Measurements from ENCODE around the gene DGKI. TPM values are rescaled to one million over a fixed set of nuclear protein-coding genes. Genes with fewer than 3 reads are reported as not detected.

DGKI gene
- total RNA-seq, 1 experiment from 2014 or later, result 0.15 TPM

DNA sequence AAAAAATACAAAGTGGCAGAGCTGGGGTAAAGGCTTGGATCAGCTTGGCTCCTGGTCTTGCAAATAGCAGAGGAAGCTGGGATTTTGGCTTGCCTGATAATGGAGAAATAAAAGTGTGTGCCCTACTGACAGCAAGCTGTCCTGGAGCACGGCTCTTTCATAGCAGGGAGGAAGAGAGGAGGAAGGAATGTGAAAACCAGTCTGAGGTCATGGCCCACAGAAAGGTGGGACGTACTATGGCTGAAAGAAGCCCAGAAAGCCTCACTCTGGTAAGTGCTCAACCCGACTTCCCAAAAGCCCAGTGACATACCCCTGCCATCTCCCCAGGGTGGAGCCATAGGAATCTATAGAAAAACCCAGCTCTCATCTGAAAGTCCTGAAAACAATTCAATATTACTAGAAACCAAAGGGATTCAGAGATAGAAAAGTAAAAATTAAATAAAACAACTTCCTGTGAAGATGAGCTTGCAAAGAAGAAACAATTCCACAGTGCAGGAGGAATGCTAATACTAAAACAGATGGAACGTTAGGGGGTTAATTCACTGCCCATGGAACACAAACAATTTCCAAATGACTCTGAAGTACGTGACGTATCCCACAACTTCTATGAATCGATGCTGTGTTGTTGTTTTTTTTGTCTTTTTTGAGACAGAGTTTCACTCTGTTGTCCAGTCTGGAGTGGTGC, 256.6 kb downstream of the DGKI start (continued):
- TF ChIP-seq FOSL1 (IDR thresholded peaks at IDR 0.05; ENCODE audit: low read depth) (no peak), YY1 (IDR thresholded peaks at IDR 0.05; ENCODE audit: extremely low read depth, insufficient replicate concordance, low read depth, low read length) (no peak), ZNF274 (IDR thresholded peaks at IDR 0.05; ENCODE audit: low read depth, low read length) (no peak), SIN3A (IDR thresholded peaks at IDR 0.05; ENCODE audit: low read depth) (no peak), POLR2A (IDR thresholded peaks at IDR 0.05; ENCODE audit: borderline replicate concordance, extremely low read depth, insufficient read depth, insufficient read length) (no peak), CEBPB (IDR thresholded peaks at IDR 0.05; ENCODE audit: low read depth) (no peak)
- TF ChIP-seq, protein P1, sequence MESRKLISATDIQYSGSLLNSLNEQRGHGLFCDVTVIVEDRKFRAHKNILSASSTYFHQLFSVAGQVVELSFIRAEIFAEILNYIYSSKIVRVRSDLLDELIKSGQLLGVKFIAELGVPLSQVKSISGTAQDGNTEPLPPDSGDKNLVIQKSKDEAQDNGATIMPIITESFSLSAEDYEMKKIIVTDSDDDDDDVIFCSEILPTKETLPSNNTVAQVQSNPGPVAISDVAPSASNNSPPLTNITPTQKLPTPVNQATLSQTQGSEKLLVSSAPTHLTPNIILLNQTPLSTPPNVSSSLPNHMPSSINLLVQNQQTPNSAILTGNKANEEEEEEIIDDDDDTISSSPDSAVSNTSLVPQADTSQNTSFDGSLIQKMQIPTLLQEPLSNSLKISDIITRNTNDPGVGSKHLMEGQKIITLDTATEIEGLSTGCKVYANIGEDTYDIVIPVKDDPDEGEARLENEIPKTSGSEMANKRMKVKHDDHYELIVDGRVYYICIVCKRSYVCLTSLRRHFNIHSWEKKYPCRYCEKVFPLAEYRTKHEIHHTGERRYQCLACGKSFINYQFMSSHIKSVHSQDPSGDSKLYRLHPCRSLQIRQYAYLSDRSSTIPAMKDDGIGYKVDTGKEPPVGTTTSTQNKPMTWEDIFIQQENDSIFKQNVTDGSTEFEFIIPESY (IDR thresholded peaks at IDR 0.05; ENCODE audit: extremely low read depth, insufficient replicate concordance, low read length), result no peak
- TF ChIP-seq, protein P2, sequence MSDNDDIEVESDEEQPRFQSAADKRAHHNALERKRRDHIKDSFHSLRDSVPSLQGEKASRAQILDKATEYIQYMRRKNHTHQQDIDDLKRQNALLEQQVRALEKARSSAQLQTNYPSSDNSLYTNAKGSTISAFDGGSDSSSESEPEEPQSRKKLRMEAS (IDR thresholded peaks at IDR 0.05), result no peak

DNA sequence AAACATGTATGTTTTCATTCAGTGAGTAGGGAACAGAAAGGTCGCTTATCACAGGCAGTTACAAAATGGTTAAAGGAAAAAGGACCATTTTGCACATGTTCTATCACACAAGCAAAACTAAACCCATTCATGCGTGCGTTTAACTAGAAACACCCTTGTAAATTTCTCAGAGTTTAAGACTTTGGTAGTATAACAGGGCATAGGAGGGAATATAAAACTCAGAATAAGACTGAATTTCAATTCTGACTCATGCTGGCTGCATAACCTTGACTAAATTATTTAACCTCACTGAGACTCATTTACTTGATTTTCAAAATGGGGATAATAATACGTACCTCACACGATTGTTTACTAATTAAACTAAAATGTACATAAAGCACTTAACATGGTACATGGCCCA, 259.4 kb downstream of the DGKI start:
- Histone ChIP-seq H4K20me1 (ENCODE audit: insufficient read depth) (no peaks in the 10 kb centered on the region), H3K27ac (ENCODE audit: low read depth, low read length) (no peak overlapping the region), H3K4me3 (replicated peaks in 1 of 2; ENCODE audit: low read depth in 1 of 2, low read length in 2 of 2) (no peak overlapping the region), H3K4me1 (ENCODE audit: control insufficient read depth in 1 of 2, insufficient read depth in 2 of 2, low read length in 2 of 2) (peaks cover 0 to 6% of the 10 kb centered on the region in 2 experiments; a peak in 1 of 4 replicates), H3K9ac (ENCODE audit: low read length) (no peak overlapping the region), H3K9me3 (ENCODE audit: control insufficient read depth in 1 of 2, insufficient read depth in 1 of 2, low read depth in 1 of 2, low read length in 2 of 2) (no peaks in the 10 kb centered on the region), H3K27me3 (ENCODE audit: insufficient read depth, low read length) (no peaks in the 10 kb centered on the region), H2AFZ (ENCODE audit: low read depth, low read length, poor library complexity, severe bottlenecking) (no peak overlapping the region), H3K79me2 (ENCODE audit: insufficient read depth, low read length) (no peaks in the 10 kb centered on the region), H3K4me2 (ENCODE audit: low read length) (no peak overlapping the region), H3K9me2 (ENCODE audit: insufficient read depth) (no peaks in the 10 kb centered on the region), H3K36me3 (ENCODE audit: control insufficient read depth in 1 of 2, insufficient read depth in 2 of 2, low read length in 2 of 2) (no peaks in the 10 kb centered on the region)
- POLR2A ChIA-PET, result no interaction called here
- RAD21 ChIA-PET (ENCODE audit: low non-redundant PET in 1 of 2, low total read pairs in 2 of 2, uncharacterized antibody in 2 of 2, unreplicated experiment in 2 of 2), result no interaction called here
- no peak for DNase-seq (ENCODE audit: low read depth, low spot score)
- no peak for ATAC-seq
- intact Hi-C loops (cut with micrococcal nuclease), result no loop called here
- CTCF ChIA-PET, result interaction anchor here (1.1 kb wide), 1 partner anchor 69 kb away, joined by 3 read pairs; no protein-coding TSS in a partner anchor
- no TSS peak for BruUV-seq (replicated peaks)
- no peak for TF ChIP-seq FOSL1 (IDR thresholded peaks at IDR 0.05; ENCODE audit: low read depth)
- TF ChIP-seq, protein P2 (IDR thresholded peaks at IDR 0.05), result no peak
- TF ChIP-seq POLR2AphosphoS5 (IDR thresholded peaks at IDR 0.05; ENCODE audit: low read depth, low read length), result no peak
- no peak for TF ChIP-seq SIN3A (IDR thresholded peaks at IDR 0.05; ENCODE audit: low read depth)
- no peak for TF ChIP-seq SP1 (IDR thresholded peaks at IDR 0.05; ENCODE audit: low read depth)
- no peak for TF ChIP-seq ZFX (IDR thresholded peaks at IDR 0.05)
- TF ChIP-seq REST (IDR thresholded peaks at IDR 0.05; ENCODE audit: low read depth), result no peak
- TF ChIP-seq TCF7L2 (IDR thresholded peaks at IDR 0.05; ENCODE audit: borderline replicate concordance, extremely low read depth, insufficient read depth, insufficient read length), result no peak
- TF ChIP-seq EZH2phosphoT487 (IDR thresholded peaks at IDR 0.05; ENCODE audit: borderline replicate concordance), result no peak
- no peak for TF ChIP-seq YY1 (IDR thresholded peaks at IDR 0.05; ENCODE audit: extremely low read depth, insufficient replicate concordance, low read depth, low read length)
- TF ChIP-seq EZH2 (IDR thresholded peaks at IDR 0.05), result no peak
- no peak for TF ChIP-seq CBX3 (IDR thresholded peaks at IDR 0.05; ENCODE audit: low read depth)
- TF ChIP-seq EGR1 (IDR thresholded peaks at IDR 0.05; ENCODE audit: low read depth), result no peak
- no peak for TF ChIP-seq ELF1 (IDR thresholded peaks at IDR 0.05; ENCODE audit: borderline replicate concordance, low read depth)
- no peak for TF ChIP-seq ATF3 (IDR thresholded peaks at IDR 0.05)
- TF ChIP-seq JUND (IDR thresholded peaks at IDR 0.05), result no peak

Measured in HCT116 (cell line).